Fibroblast of villous mesenchyme (primary cell): Measurements from ENCODE around the gene RMC1. TPM values are rescaled to one million over a fixed set of nuclear protein-coding genes. Genes with fewer than 3 reads are reported as not detected.
A peak's percentile ranks its signal among the peaks of the same experiment; 100 is the strongest.

Source experiments
- DNase-seq: peaks from one replicate; pipeline ENCODE4 v3.0.0-alpha.2; 2010; ENCODE audit warnings: low read depth
- H3K4me3 ChIP-seq: 2 replicates; pipeline ENCODE4 v1.5.1; 2011; ENCODE audit warnings: low read depth, mild to moderate bottlenecking, low read length
- CTCF ChIP-seq: IDR thresholded peaks from 2 replicates; pipeline ENCODE4 v1.5.1; 2012; ENCODE audit warnings: low read depth, mild to moderate bottlenecking, low read length; ENCODE audit not compliant: insufficient read depth
- total RNA-seq: library from RNA; depleted of rRNA; stranded (reverse); fragments of >200 nt; gene quantifications from 2 replicates; pipeline ENCODE4 v1.2.3, GENCODE V29; 2012

The RMC1 gene
- total RNA-seq, result 19.0 and 32.0 TPM in 2 replicates

GRCh38 chr18:23503038-23503962, at the start of gene RMC1:
Gene RMC1 (plus strand): TSS chr18:23503511. CDS start chr18:23503619, 108 bp downstream.
- no peak for TF ChIP-seq CTCF
- DNase-seq, result peak; percentile 95

DNA sequence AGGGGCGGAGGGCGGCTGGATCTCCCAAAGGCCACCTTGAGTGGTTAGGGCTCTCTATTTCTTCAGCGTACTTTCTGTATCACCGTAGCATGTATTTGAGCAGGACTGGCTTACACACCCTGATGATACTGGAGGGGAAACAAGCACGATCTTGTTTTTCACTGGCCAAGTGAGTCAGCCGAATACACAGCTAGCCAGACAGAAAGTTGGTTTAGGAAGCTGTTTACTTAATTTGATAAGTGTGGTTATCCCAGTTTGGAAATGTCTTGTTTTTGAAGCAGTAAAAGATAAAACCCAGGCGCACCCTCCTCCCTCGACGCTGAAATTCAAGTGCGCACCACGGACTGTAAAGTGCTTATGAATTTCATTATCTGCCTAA, 49.6 kb upstream of the RMC1 start:
- H3K4me3 ChIP-seq, result peak overlapping the region; percentile 100
- no peak for TF ChIP-seq CTCF
- DNase-seq, result peak; percentile 91

More at GRCh38 chr18:23503038-23503962, at the start of gene RMC1:
- H3K4me3 ChIP-seq, result peak within 1 kb of the TSS; percentile 87

DNA sequence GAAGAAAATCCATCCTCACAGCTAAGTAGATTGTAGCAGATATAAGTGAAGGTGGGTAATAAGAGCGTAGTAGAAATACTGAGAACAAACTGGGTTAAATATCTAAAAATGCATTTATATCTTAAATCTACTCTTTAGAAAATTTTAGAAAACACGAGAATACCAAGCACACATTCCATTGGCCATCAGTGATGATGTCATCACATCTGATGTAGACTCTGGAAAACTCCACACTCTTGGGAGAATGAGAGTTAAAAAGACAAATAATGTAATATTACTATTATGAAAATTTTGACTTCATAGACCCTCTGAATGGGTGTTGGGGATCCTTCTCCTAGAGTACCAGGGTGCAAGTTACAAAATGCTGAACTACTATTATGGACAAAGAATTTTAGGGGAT, 46.5 kb upstream of the RMC1 start:
- no peak for DNase-seq
- TF ChIP-seq CTCF, result no peak
- H3K4me3 ChIP-seq, result no peak overlapping the region

GRCh38 chr18:23458830-23459529, 44.3 kb upstream of the RMC1 start:
- DNase-seq, result peak; percentile 31
- TF ChIP-seq CTCF, result no peak
- H3K4me3 ChIP-seq, result no peak overlapping the region

DNA sequence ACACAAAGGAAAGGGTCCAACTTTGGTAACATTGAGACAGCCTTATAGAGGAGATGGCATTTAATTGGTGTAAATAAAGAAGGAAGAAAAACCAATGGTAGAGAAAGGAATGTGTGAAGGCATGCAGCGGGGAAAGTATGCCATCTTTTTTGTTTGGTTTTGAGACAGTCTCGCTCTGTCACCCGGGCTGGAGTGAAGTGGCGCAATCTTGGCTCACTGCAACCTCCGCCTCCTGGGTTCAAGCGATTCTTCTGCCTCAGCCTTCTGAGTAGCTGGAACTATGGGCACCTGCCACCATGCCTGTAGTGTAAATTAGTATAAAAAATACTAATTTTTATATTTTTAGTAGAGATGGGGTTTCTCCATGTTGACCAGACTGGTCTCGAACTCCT, 43.8 kb upstream of the RMC1 start:
- no peak for DNase-seq
- no peak overlapping the region for H3K4me3 ChIP-seq
- TF ChIP-seq CTCF, result no peak

GRCh38 chr18:23460285-23461273, 42.7 kb upstream of the RMC1 start:
- TF ChIP-seq CTCF, result no peak
- no peak for DNase-seq
- H3K4me3 ChIP-seq, result no peak overlapping the region
